WTC11 (cell line): ENCODE measurements around the gene SHLD1.

Experiments
- ATF2 ChIP-seq: sonication (generic); formaldehyde crosslinking; IDR thresholded peaks from 2 replicates; pipeline ENCODE4 v1.8.1; 2022; ENCODE audit warnings: low read depth, missing genetic modification reagents, borderline replicate concordance
- ATF3 ChIP-seq: sonication (generic); formaldehyde crosslinking; conservative IDR thresholded peaks from 2 replicates; pipeline ENCODE4 v1.8.1; 2022; ENCODE audit warnings: mild to moderate bottlenecking, missing genetic modification reagents
- CTCF ChIP-seq: fragments of 200-600 bp; IDR thresholded peaks from 2 replicates; pipeline ENCODE4 v1.8.0; 2022; ENCODE audit warnings: antibody characterized with exemption
- ESRRA ChIP-seq: sonication (generic); formaldehyde crosslinking; IDR thresholded peaks from 2 replicates; pipeline ENCODE4 v1.8.1; 2022; ENCODE audit warnings: mild to moderate bottlenecking, missing genetic modification reagents, borderline replicate concordance
- FOXK1 ChIP-seq: sonication (generic); formaldehyde crosslinking; IDR thresholded peaks from 2 replicates; pipeline ENCODE4 v1.8.0; 2022; ENCODE audit warnings: mild to moderate bottlenecking, moderate library complexity, missing genetic modification reagents
- IRF2 ChIP-seq: sonication (generic); formaldehyde crosslinking; IDR thresholded peaks from 2 replicates; pipeline ENCODE4 v1.8.0; 2022; ENCODE audit warnings: low read depth, missing genetic modification reagents, borderline replicate concordance
- JUN ChIP-seq: sonication (generic); formaldehyde crosslinking; IDR thresholded peaks from 2 replicates; pipeline ENCODE4 v1.8.0; 2023; ENCODE audit warnings: mild to moderate bottlenecking, missing genetic modification reagents
- SP1 ChIP-seq: sonication (generic); formaldehyde crosslinking; conservative IDR thresholded peaks from 2 replicates; pipeline ENCODE4 v1.8.1; 2022; ENCODE audit warnings: missing genetic modification reagents
- ZNF317 ChIP-seq: sonication (generic); formaldehyde crosslinking; IDR thresholded peaks from 2 replicates; pipeline ENCODE4 v1.8.1; 2023; ENCODE audit warnings: low read depth, mild to moderate bottlenecking, moderate library complexity, missing genetic modification reagents, borderline replicate concordance
- ZNF512 ChIP-seq: sonication (generic); formaldehyde crosslinking; IDR thresholded peaks from 2 replicates; pipeline ENCODE4 v1.8.1; 2022; ENCODE audit warnings: missing genetic modification reagents, borderline replicate concordance
- TF ChIP-seq, protein P1 (sequence below): sonication (generic); formaldehyde crosslinking; IDR thresholded peaks from 2 replicates; pipeline ENCODE4 v1.8.0; 2022; ENCODE audit warnings: mild to moderate bottlenecking, missing genetic modification reagents
- TF ChIP-seq, protein P2 (sequence below): sonication (generic); formaldehyde crosslinking; IDR thresholded peaks from 2 replicates; pipeline ENCODE4 v1.8.1; 2023; ENCODE audit warnings: mild to moderate bottlenecking, missing genetic modification reagents

- TF ChIP-seq ZNF512 (CRISPR knock-in tag) (no peak), FOXK1 (CRISPR knock-in tag) (no peak), CTCF (no peak), IRF2 (CRISPR knock-in tag) (no peak), ESRRA (CRISPR knock-in tag) (no peak), JUN (CRISPR knock-in tag) (no peak), ATF3 (CRISPR knock-in tag) (no peak), SP1 (CRISPR knock-in tag) (no peak), ZNF317 (CRISPR knock-in tag) (no peak), ATF2 (no peak)
- TF ChIP-seq, protein P1, sequence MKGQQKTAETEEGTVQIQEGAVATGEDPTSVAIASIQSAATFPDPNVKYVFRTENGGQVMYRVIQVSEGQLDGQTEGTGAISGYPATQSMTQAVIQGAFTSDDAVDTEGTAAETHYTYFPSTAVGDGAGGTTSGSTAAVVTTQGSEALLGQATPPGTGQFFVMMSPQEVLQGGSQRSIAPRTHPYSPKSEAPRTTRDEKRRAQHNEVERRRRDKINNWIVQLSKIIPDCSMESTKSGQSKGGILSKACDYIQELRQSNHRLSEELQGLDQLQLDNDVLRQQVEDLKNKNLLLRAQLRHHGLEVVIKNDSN (CRISPR knock-in tag), result no peak
- TF ChIP-seq, protein P2, sequence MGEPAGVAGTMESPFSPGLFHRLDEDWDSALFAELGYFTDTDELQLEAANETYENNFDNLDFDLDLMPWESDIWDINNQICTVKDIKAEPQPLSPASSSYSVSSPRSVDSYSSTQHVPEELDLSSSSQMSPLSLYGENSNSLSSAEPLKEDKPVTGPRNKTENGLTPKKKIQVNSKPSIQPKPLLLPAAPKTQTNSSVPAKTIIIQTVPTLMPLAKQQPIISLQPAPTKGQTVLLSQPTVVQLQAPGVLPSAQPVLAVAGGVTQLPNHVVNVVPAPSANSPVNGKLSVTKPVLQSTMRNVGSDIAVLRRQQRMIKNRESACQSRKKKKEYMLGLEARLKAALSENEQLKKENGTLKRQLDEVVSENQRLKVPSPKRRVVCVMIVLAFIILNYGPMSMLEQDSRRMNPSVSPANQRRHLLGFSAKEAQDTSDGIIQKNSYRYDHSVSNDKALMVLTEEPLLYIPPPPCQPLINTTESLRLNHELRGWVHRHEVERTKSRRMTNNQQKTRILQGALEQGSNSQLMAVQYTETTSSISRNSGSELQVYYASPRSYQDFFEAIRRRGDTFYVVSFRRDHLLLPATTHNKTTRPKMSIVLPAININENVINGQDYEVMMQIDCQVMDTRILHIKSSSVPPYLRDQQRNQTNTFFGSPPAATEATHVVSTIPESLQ (CRISPR knock-in tag), result no peak
Measured at GRCh38 chr20:5859608-5860007, 109.4 kb downstream of the SHLD1 start.
